Body of pancreas (tissue), 4 donors: ENCODE data around the gene SCYGR8.

Source experiments
- CTCF ChIP-seq, 7 experiments: fragments of 450-650 bp in 4 of 7; fragments of 200-600 bp in 3 of 7; sonication (generic) in 3 of 7; IDR thresholded peaks; one replicate each; pipeline ENCODE4 v1.5.1; 2016 to 2019; ENCODE audit warnings: antibody characterized with exemption in 7 of 7
- POLR2A ChIP-seq, 3 donors: fragments of 450-650 bp; IDR thresholded peaks; one replicate each; pipeline ENCODE4 v1.6.1; 2016; ENCODE audit warnings: antibody characterized with exemption in 3 of 3, mild to moderate bottlenecking in 2 of 3

GRCh38 chr2:227703961-227704360 is 41.7 kb upstream of the SCYGR8 start:
- TF ChIP-seq POLR2A (IDR thresholded peaks at IDR 0.05) (no peak), CTCF (IDR thresholded peaks at IDR 0.05) (no peak)
